Measurements from ENCODE around the gene NLK.
A peak's percentile ranks its signal among the peaks of the same experiment; 100 is the strongest.
"Not testable (repeated sequence)": the region's sequence is repeated elsewhere in the genome, so short reads cannot be mapped to it uniquely, and the experiment has no call there.

NLK gene

DNA sequence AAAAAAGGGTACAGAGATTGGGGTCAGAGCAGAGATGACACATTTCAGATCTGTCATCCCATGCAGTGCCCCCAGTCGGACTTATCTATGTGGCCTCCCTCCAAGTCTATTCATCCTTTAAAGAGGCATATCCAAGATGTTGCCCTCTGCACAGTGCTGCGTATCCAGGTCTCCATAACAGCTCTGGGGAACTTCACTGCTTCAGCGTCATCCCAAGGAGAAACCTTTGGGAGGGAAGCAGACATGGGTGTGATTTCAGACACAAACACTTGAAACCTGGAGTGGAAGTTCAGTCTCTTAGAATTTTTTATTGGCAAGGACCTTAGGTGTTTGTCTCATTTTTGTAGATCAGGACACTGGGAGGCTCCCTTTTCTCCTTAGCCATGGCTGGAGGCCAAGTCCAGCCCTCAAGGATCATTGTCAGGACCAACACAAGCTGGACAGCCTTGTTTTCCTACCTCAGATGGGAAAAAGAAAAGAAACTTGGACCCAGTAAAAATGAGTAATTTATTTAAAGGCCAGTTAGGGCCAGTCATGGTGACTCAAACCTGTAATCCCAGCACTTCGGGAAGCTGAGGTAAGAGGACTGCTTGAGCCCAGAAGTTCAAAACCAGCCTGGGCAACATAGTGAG lies 23.9 kb upstream of the NLK start:
- no peak for TF ChIP-seq CTCF (conservative IDR thresholded peaks at IDR 0.05; ENCODE audit: control insufficient read depth, insufficient read depth, low read depth, low read length)
- H3K4me3 ChIP-seq (ENCODE audit: control insufficient read depth, low read depth, low read length): no peak overlapping the region

GRCh38 chr17:28020515-28020914 lies 22.0 kb upstream of the NLK start:
- no peak overlapping the region for H3K4me3 ChIP-seq (ENCODE audit: control insufficient read depth, low read depth, low read length)
- no peak for DNase-seq (ENCODE audit: low read depth)
- TF ChIP-seq CTCF (conservative IDR thresholded peaks at IDR 0.05; ENCODE audit: control insufficient read depth, insufficient read depth, low read depth, low read length): no peak

More for the DNA sequence above, 23.9 kb upstream of the NLK start:
- DNase-seq (ENCODE audit: low read depth): peak; percentile 60

GRCh38 chr17:28029044-28029443 lies 13.4 kb upstream of the NLK start:
- H3K4me3 ChIP-seq (ENCODE audit: control insufficient read depth, low read depth, low read length): no peak overlapping the region
- no peak for DNase-seq (ENCODE audit: low read depth)
- no peak for TF ChIP-seq CTCF (conservative IDR thresholded peaks at IDR 0.05; ENCODE audit: control insufficient read depth, insufficient read depth, low read depth, low read length)

- TF ChIP-seq CTCF (conservative IDR thresholded peaks at IDR 0.05; ENCODE audit: control insufficient read depth, insufficient read depth, low read depth, low read length): no peak
- H3K4me3 ChIP-seq (ENCODE audit: control insufficient read depth, low read depth, low read length): no peak overlapping the region
- no peak for DNase-seq (ENCODE audit: low read depth)
Observed at GRCh38 chr17:28030386-28030785, 12.1 kb upstream of the NLK start.

GRCh38 chr17:28031174-28031573 lies 11.3 kb upstream of the NLK start:
- DNase-seq (ENCODE audit: low read depth): no peak
- TF ChIP-seq CTCF (conservative IDR thresholded peaks at IDR 0.05; ENCODE audit: control insufficient read depth, insufficient read depth, low read depth, low read length): no peak
- H3K4me3 ChIP-seq (ENCODE audit: control insufficient read depth, low read depth, low read length): no peak overlapping the region

DNA sequence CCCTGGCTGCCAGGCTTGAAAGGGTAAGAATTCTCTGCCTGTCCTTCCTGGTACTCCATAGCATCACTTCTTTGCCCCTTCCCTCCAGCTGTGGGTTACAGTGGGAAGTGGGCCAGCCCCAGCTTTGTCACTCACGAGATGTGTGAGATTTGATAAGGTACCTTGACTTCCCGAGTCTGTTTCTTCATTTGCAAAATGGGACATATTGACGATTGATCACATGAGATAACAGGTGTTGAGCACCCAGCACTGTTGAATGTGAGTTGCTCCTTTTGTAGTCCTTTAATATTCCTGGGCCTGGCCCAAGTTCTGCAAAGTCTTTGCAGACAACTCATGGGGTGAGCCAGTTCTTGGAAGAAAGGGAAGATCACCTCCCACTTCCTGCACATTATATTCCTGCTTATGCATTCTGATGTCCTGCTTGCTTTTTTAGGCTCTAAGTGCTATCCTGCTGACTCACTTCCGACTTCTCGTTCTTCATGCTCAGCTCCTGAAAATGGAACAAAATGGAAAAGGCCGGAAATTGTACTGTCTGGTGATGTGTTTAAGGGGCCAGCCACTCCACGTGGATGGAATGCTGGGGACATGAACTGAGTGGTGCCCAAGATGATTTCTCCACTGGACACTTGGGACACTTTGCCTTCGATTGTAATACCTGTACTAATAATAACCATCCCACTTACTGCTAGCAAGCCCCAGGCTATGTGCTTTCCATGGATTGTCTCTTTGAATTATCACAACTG lies 8.3 kb upstream of the NLK start:
- peak; percentile 88 for DNase-seq (ENCODE audit: low read depth)
- TF ChIP-seq CTCF (conservative IDR thresholded peaks at IDR 0.05; ENCODE audit: control insufficient read depth, insufficient read depth, low read depth, low read length): no peak
- H3K4me3 ChIP-seq (ENCODE audit: control insufficient read depth, low read depth, low read length): no peak overlapping the region

DNA sequence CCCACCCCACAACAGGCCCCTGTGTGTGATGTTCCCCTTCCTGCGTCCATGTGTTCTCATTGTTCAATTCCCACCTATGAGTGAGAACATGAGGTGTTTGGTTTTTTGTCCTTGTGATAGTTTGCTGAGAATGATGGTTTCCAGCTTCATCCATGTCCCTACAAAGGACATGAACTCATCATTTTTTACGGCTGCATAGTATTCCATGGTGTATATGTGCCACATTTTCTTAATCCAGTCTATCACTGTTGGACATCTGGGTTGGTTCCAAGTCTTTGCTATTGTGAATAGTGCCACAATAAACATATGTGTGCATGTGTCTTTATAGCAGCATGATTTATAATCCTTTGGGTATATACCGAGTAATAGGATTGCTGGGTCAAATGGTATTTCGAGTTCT lies 7.0 kb upstream of the NLK start:
- not testable (repeated sequence) for DNase-seq (ENCODE audit: low read depth); H3K4me3 ChIP-seq (ENCODE audit: control insufficient read depth, low read depth, low read length)

- not testable (repeated sequence) for DNase-seq (ENCODE audit: low read depth)
Observed at GRCh38 chr17:28035884-28036283, 6.6 kb upstream of the NLK start.

More at GRCh38 chr17:28035884-28036283, 6.6 kb upstream of the NLK start:
- not testable (repeated sequence) for H3K4me3 ChIP-seq (ENCODE audit: control insufficient read depth, low read depth, low read length)

Data from fibroblast of mammary gland (primary cell).